GM12872 (cell line): ENCODE results near the gene GIT2.

Source experiments
- CTCF ChIP-seq: IDR thresholded peaks from 3 replicates; pipeline ENCODE4 v1.5.1; 2011; ENCODE audit warnings: low read depth, mild to moderate bottlenecking, low read length, moderate library complexity; ENCODE audit not compliant: insufficient read depth

The GIT2 gene

GRCh38 chr12:109996483-109996853, 300 bp upstream of the GIT2 start:
- no peak for TF ChIP-seq CTCF

GRCh38 chr12:109995361-109995685, 845 bp downstream of the GIT2 start:
- no peak for TF ChIP-seq CTCF

GRCh38 chr12:109994401-109995175, 1.6 kb downstream of the GIT2 start:
- no peak for TF ChIP-seq CTCF

GRCh38 chr12:109993091-109993490, 3.1 kb downstream of the GIT2 start:
- TF ChIP-seq CTCF, result no peak

- no peak for TF ChIP-seq CTCF
Observed at GRCh38 chr12:109991586-109991985, 4.6 kb downstream of the GIT2 start.

GRCh38 chr12:109989380-109989779, 6.8 kb downstream of the GIT2 start:
- TF ChIP-seq CTCF, result no peak

GRCh38 chr12:109988903-109989302, 7.3 kb downstream of the GIT2 start:
- no peak for TF ChIP-seq CTCF

- TF ChIP-seq CTCF, result no peak
Observed at GRCh38 chr12:109988274-109988673, 7.9 kb downstream of the GIT2 start.
